Tibial nerve (tissue), 4 donors: ENCODE measurements around the gene CAMK1. TPM values are rescaled to one million over a fixed set of nuclear protein-coding genes. Genes with fewer than 3 reads are reported as not detected.
A peak's percentile ranks its signal among the peaks of the same experiment; 100 is the strongest.

Experiments
- DNase-seq, 2 donors: peaks; one replicate each; pipeline ENCODE4 v3.0.0-alpha.2; 2019; ENCODE audit warnings: low spot score in 2 of 2
- H3K27ac ChIP-seq, 4 donors: fragments of 200-600 bp; sonication (generic) in 3 of 4; one replicate each; pipeline ENCODE4 v1.5.1; 2017 to 2019; ENCODE audit warnings: mild to moderate bottlenecking in 1 of 4
- H3K27me3 ChIP-seq, 2 donors: fragments of 200-600 bp; sonication (generic) in 1 of 2; one replicate each; pipeline versions ENCODE4 v1.5.1 to v1.6.0; 2017 to 2019
- H3K36me3 ChIP-seq, 3 donors: fragments of 200-600 bp; sonication (generic); one replicate each; pipeline ENCODE4 v1.5.1; 2018 to 2019
- H3K4me1 ChIP-seq, 4 donors: fragments of 200-600 bp; sonication (generic) in 3 of 4; one replicate each; pipeline ENCODE4 v1.5.1; 2017 to 2019
- H3K4me3 ChIP-seq, 4 donors: fragments of 200-600 bp; sonication (generic) in 3 of 4; one replicate each; pipeline ENCODE4 v1.5.1; 2017 to 2019; ENCODE audit warnings: mild to moderate bottlenecking in 1 of 4, moderate library complexity in 1 of 4
- H3K9me3 ChIP-seq, 4 donors: fragments of 200-600 bp; sonication (generic) in 3 of 4; one replicate each; pipeline ENCODE4 v1.5.1; 2017 to 2019
- EP300 ChIP-seq, 2 donors: sonication (generic); formaldehyde crosslinking; IDR thresholded peaks; one replicate each; pipeline ENCODE4 v1.6.1; 2017; ENCODE audit warnings: antibody characterized with exemption in 2 of 2, mild to moderate bottlenecking in 1 of 2
- POLR2A ChIP-seq, 2 donors: fragments of 450-650 bp; IDR thresholded peaks; one replicate each; pipeline ENCODE4 v1.6.1; 2017; ENCODE audit warnings: antibody characterized with exemption in 2 of 2, mild to moderate bottlenecking in 2 of 2, moderate library complexity in 2 of 2
- WGBS, 2 donors: methylation state at CpG; one replicate each; pipeline ENCODE4 v1.1.5; 2018; 5-methylcytosine and 5-hydroxymethylcytosine counted together
- total RNA-seq, 4 donors: library from RNA; depleted of rRNA; stranded (reverse); fragments of >200 nt; gene quantifications; one replicate each; pipeline ENCODE4 v1.1.0, GENCODE V29; 2016
- TF ChIP-seq, protein P1 (sequence below), 5 experiments: fragments of 200-600 bp in 3 of 5; fragments of 450-650 bp in 2 of 5; sonication (generic) in 3 of 5; IDR thresholded peaks; one replicate each; pipeline ENCODE4 v1.5.1; 2016 to 2019; ENCODE audit warnings: antibody characterized with exemption in 5 of 5, mild to moderate bottlenecking in 3 of 5, moderate library complexity in 2 of 5

Gene CAMK1
- total RNA-seq, 4 donors from 2014 or later: 60.3 to 94.8 (median 72.2) TPM

DNA sequence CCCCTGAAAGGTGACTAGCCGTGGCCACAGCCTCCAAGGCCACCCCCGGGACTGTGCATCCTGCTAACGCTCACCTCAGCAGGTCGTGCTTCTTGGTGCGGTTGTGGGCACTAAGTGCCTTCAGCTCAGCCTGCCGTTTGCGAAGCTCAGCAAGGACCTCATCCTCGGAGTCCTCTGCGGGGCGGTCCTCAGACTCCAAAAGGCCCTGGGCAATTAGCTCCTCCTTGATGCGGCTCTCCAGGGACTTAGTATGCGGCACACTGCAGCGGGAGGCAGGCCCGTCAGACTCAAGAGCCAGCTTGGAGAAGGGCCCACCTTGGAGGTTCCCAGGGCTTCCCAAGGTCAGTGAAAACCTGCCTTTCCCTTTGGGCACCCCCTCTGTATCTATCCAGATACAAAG, 14.2 kb upstream of the CAMK1 start:
- H3K27ac ChIP-seq: no peak overlapping the region
- no peak overlapping the region for H3K4me3 ChIP-seq
- H3K4me1 ChIP-seq: peaks cover 0 to 15% (median under 1%) of the 10 kb centered on the region in 4 donors
- no peaks in the 10 kb centered on the region for H3K27me3 ChIP-seq
- TF ChIP-seq POLR2A (IDR thresholded peaks at IDR 0.05) (no peak), EP300 (IDR thresholded peaks at IDR 0.05) (no peak)
- TF ChIP-seq, protein P1, sequence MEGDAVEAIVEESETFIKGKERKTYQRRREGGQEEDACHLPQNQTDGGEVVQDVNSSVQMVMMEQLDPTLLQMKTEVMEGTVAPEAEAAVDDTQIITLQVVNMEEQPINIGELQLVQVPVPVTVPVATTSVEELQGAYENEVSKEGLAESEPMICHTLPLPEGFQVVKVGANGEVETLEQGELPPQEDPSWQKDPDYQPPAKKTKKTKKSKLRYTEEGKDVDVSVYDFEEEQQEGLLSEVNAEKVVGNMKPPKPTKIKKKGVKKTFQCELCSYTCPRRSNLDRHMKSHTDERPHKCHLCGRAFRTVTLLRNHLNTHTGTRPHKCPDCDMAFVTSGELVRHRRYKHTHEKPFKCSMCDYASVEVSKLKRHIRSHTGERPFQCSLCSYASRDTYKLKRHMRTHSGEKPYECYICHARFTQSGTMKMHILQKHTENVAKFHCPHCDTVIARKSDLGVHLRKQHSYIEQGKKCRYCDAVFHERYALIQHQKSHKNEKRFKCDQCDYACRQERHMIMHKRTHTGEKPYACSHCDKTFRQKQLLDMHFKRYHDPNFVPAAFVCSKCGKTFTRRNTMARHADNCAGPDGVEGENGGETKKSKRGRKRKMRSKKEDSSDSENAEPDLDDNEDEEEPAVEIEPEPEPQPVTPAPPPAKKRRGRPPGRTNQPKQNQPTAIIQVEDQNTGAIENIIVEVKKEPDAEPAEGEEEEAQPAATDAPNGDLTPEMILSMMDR (IDR thresholded peaks at IDR 0.05): no peak
- H3K9me3 ChIP-seq: no peaks in the 10 kb centered on the region
- 91 to 95% methylated on average over 13 to 14 of the region's 14 CpGs for WGBS, 2 donors
- H3K36me3 ChIP-seq: peaks cover 5 to 99% (median 11%) of the 10 kb centered on the region in 3 donors
- DNase-seq: no peak

DNA sequence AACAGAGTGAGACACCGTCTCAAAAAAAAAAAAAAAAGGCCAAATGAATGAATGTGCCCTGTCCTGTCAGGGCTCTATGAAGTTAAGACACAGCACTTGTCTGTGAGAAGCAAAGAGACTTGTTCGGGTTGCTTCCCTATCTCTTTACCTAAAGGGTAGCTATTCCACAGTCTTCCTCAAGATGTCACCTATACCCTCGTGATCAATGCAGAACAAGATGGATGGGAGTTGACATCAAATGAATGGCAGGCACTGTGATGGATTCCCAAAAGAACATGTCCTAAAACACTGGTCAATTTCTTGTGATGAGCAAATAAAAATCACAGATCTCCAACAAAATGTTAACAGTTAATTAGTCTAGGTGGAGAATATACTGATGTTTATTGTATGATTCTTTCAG, 13.0 kb upstream of the CAMK1 start:
- WGBS, 2 donors: 38 to 45% methylated on average over 3 of the region's 3 CpGs
- H3K27me3 ChIP-seq: no peaks in the 10 kb centered on the region
- no peak for DNase-seq
- H3K36me3 ChIP-seq: peaks cover 5 to 88% (median 11%) of the 10 kb centered on the region in 3 donors
- no peak for TF ChIP-seq EP300 (IDR thresholded peaks at IDR 0.05)
- no peak for TF ChIP-seq POLR2A (IDR thresholded peaks at IDR 0.05)
- TF ChIP-seq, protein P1 (IDR thresholded peaks at IDR 0.05): no peak
- H3K9me3 ChIP-seq: no peaks in the 10 kb centered on the region
- peaks cover 0 to 20% (median 6%) of the 10 kb centered on the region in 4 donors for H3K4me1 ChIP-seq
- H3K27ac ChIP-seq: no peak overlapping the region
- no peak overlapping the region for H3K4me3 ChIP-seq

DNA sequence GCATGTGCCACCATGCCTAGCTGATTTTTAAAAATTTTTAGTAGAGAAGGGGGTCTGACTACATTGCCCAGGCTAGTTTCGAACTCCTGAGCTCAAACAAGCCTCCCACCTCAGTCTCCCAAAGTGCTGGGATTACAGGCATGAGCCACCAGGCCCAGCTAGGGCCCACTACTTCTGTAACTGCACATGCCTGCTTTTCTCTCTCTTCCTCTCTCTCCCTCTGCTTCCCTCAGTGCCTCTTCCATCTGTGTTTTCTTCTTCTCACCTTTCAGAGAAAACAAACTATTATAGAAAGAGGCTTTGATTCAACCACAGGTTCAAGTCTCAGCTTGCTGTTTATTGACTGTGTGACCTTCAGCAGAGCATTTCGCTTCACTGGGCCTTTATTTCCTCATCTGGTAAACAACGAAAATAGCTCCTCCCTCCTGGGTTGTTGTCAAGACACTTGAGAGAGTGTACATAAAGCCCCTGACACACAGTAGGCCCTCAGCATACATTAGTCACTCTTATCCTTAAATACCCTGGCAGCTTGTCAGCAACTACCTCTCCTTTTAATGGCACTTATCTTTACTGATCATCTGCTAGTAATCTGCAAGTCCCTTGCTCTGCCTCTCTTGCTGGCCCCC, 12.3 kb upstream of the CAMK1 start:
- WGBS, 2 donors: 77% methylated on average over 3 of the region's 3 CpGs
- H3K27me3 ChIP-seq: no peaks in the 10 kb centered on the region
- peaks cover 5 to 81% (median 11%) of the 10 kb centered on the region in 3 donors for H3K36me3 ChIP-seq
- H3K4me3 ChIP-seq: no peak overlapping the region
- TF ChIP-seq, protein P1 (IDR thresholded peaks at IDR 0.05): no peak
- TF ChIP-seq EP300 (IDR thresholded peaks at IDR 0.05): no peak
- no peak for TF ChIP-seq POLR2A (IDR thresholded peaks at IDR 0.05)
- H3K9me3 ChIP-seq: no peaks in the 10 kb centered on the region
- peaks cover 0 to 20% (median 9%) of the 10 kb centered on the region in 4 donors for H3K4me1 ChIP-seq
- no peak overlapping the region for H3K27ac ChIP-seq
- DNase-seq: no peak

DNA sequence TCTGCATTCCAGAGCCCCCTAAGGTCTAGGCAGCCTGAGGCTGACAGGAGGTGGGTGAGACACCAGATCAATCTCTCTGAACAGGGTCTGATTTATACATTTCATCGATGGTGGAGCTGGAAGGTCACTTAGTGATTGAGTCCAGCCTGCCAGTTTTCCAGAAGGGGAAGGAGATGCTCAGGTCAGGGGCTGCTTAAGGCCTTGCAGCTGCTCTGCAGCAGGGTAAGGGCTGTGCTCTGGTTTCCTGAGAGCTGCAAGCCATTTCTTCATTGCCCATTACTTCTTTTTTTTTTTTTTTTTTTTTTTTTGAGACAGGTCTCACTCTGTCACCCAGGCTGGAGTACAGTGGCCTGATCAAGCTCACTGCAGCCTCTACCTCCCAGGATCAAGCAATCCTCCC, 11.8 kb upstream of the CAMK1 start:
- H3K36me3 ChIP-seq: peaks cover 5 to 76% (median 11%) of the 10 kb centered on the region in 3 donors
- no peaks in the 10 kb centered on the region for H3K27me3 ChIP-seq
- H3K4me1 ChIP-seq: peaks cover 0 to 20% (median 9%) of the 10 kb centered on the region in 4 donors
- 75 to 83% methylated on average over 1 of the region's 1 CpG for WGBS, 2 donors
- no peak overlapping the region for H3K4me3 ChIP-seq
- no peak overlapping the region for H3K27ac ChIP-seq
- DNase-seq: no peak
- no peak for TF ChIP-seq EP300 (IDR thresholded peaks at IDR 0.05)
- TF ChIP-seq, protein P1 (IDR thresholded peaks at IDR 0.05): no peak
- TF ChIP-seq POLR2A (IDR thresholded peaks at IDR 0.05): no peak
- no peaks in the 10 kb centered on the region for H3K9me3 ChIP-seq

DNA sequence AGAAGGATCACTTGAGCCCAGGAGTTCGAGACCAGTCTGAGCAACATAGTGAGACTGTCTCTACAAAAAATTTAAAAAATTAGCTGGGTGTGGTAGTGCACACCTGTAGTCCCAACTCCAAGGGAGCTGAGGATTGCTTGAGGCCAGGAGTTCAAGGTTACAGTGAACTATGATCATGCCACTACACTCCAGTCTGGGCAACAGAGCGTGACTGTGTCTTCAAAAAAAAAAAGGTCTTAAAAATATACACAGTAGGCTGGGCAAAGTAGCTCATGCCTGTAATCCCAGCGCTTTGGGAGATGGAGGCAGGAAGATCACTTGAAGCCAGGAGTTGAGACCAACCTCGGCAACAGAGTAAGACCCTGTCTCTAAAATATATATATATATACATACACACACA, 11.2 kb upstream of the CAMK1 start:
- DNase-seq: no peak
- Histone ChIP-seq H3K36me3 (peaks cover 5 to 69% (median 11%) of the 10 kb centered on the region in 3 donors), H3K4me1 (peaks cover 0 to 20% (median 9%) of the 10 kb centered on the region in 4 donors), H3K27ac (peak overlapping the region in 1 of 4 donors; percentile 62), H3K27me3 (no peaks in the 10 kb centered on the region), H3K9me3 (no peaks in the 10 kb centered on the region), H3K4me3 (no peak overlapping the region)
- WGBS, 2 donors: 89 to 91% methylated on average over 4 of the region's 4 CpGs
- TF ChIP-seq, protein P1 (IDR thresholded peaks at IDR 0.05): no peak
- no peak for TF ChIP-seq EP300 (IDR thresholded peaks at IDR 0.05)
- no peak for TF ChIP-seq POLR2A (IDR thresholded peaks at IDR 0.05)
